ENCODE data around the gene TMEM190. TPM values are rescaled to one million over a fixed set of nuclear protein-coding genes. Genes with fewer than 3 reads are reported as not detected.

Gene TMEM190
- total and polyA plus RNA-seq, 9 of the 15 experiments (the other 6 are each of a cell fraction or from before 2014, with no cell fraction given) = not detected

GRCh38 chr19:55408533-55408872 is 31.9 kb downstream of the TMEM190 start (continued):
- peak; percentile 82; the same call in 1 of the 2 replicates for TF ChIP-seq EHMT2 (IDR thresholded peaks at IDR 0.05)
- TF ChIP-seq HDAC2 (IDR thresholded peaks at IDR 0.05) = peak; percentile 58; the same call in 1 of the 2 replicates
- TF ChIP-seq PHF20 (IDR thresholded peaks at IDR 0.05; ENCODE audit: partially characterized antibody) = no peak
- no peak for TF ChIP-seq NCOA6 (IDR thresholded peaks at IDR 0.05)
- 0 out of 2 replicates have a peak, but pooled peaks have one; percentile 57 for TF ChIP-seq TARDBP (IDR thresholded peaks at IDR 0.05)
- no peak for TF ChIP-seq MXI1 (IDR thresholded peaks at IDR 0.05; ENCODE audit: low read depth, low read length)
- no peak for TF ChIP-seq C11orf30 (IDR thresholded peaks at IDR 0.05; ENCODE audit: low read depth)
- TF ChIP-seq MYBL2 (IDR thresholded peaks at IDR 0.05; ENCODE audit: low read depth) = no peak
- TF ChIP-seq MYBL2 (CRISPR knock-in tag; IDR thresholded peaks at IDR 0.05; ENCODE audit: borderline replicate concordance) = no peak
- TF ChIP-seq ESRRA (IDR thresholded peaks at IDR 0.05; ENCODE audit: borderline replicate concordance, low read depth) = peak; percentile 0; the same call in 1 of the 2 replicates
- peak; percentile 38 for TF ChIP-seq POLR2B (IDR thresholded peaks at IDR 0.05; ENCODE audit: low read depth, partially characterized antibody)
- 0 out of 2 replicates have a peak, but pooled peaks have one; percentile 51 for TF ChIP-seq LARP7 (IDR thresholded peaks at IDR 0.05)
- TF ChIP-seq ZC3H8 (IDR thresholded peaks at IDR 0.05) = 0 out of 2 replicates have a peak, but pooled peaks have one; percentile 59
- TF ChIP-seq ZNF24 (IDR thresholded peaks at IDR 0.05) = 0 out of 2 replicates have a peak, but pooled peaks have one; percentile 50
- no peak for TF ChIP-seq ELF1 (tag; IDR thresholded peaks at IDR 0.05)
- 0 out of 2 replicates have a peak, but pooled peaks have one; percentile 8 for TF ChIP-seq SMAD4 (CRISPR knock-in tag; conservative IDR thresholded peaks at IDR 0.05)
- no peak for TF ChIP-seq DACH1 (IDR thresholded peaks at IDR 0.05; ENCODE audit: partially characterized antibody)
- TF ChIP-seq SAP30 (IDR thresholded peaks at IDR 0.05; ENCODE audit: borderline replicate concordance, insufficient read depth, low read depth, low read length, poor library complexity, severe bottlenecking) = no peak
- TF ChIP-seq FOXK2 (conservative IDR thresholded peaks at IDR 0.05 in 1 of 2, IDR thresholded peaks at IDR 0.05 in 1 of 2; ENCODE audit: low read depth in 2 of 2) = no peak
- no peak for TF ChIP-seq CLOCK (CRISPR knock-in tag; IDR thresholded peaks at IDR 0.05; ENCODE audit: borderline replicate concordance)
- no peak; the same call in 1 of the 2 replicates for TF ChIP-seq POLR2AphosphoS5 (IDR thresholded peaks at IDR 0.05; ENCODE audit: control insufficient read depth, insufficient read depth, low read depth, low read length)
- TF ChIP-seq ZBTB2 (IDR thresholded peaks at IDR 0.05) = no peak
- no peak for TF ChIP-seq SP1 (CRISPR knock-in tag; IDR thresholded peaks at IDR 0.05)
- TF ChIP-seq ZNF143 (CRISPR knock-in tag; IDR thresholded peaks at IDR 0.05) = no peak
- peak; percentile 52; the same call in 1 of the 2 replicates for TF ChIP-seq STAT6 (CRISPR knock-in tag; IDR thresholded peaks at IDR 0.05)
- no peak for TF ChIP-seq FUS (optimal IDR thresholded peaks at IDR 0.05; ENCODE audit: low read depth, low read length)

Measured in K562 (cell line).